ENCODE results near the gene NFATC2.

DNA sequence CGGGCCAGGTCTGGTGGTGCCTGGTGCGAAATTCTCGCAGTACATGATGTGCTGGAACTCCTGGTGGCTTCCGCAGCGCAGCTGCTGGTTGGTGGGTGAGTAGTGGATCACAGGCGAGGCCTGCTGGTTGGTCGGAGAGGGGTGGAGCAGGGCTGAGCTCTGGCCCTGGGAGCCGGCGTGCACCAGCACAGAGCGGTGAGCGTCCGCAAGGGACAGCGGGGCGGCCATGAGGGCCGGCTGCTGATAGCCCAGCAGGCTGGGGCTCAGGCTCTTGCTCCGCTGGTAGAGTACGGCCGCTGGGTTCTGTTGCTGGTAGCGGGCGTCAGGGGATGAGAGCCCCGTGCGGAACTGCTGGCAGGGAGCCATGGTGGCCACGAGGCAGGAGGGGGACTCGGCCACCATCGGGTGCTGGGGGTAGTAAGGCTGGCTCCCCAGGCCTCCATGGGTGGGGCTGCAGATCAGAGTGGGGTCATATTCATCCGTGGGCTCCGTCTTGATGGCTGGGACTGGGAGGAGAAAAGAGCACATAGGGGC is 110.2 kb downstream of the NFATC2 start:
- TF ChIP-seq, protein P1, sequence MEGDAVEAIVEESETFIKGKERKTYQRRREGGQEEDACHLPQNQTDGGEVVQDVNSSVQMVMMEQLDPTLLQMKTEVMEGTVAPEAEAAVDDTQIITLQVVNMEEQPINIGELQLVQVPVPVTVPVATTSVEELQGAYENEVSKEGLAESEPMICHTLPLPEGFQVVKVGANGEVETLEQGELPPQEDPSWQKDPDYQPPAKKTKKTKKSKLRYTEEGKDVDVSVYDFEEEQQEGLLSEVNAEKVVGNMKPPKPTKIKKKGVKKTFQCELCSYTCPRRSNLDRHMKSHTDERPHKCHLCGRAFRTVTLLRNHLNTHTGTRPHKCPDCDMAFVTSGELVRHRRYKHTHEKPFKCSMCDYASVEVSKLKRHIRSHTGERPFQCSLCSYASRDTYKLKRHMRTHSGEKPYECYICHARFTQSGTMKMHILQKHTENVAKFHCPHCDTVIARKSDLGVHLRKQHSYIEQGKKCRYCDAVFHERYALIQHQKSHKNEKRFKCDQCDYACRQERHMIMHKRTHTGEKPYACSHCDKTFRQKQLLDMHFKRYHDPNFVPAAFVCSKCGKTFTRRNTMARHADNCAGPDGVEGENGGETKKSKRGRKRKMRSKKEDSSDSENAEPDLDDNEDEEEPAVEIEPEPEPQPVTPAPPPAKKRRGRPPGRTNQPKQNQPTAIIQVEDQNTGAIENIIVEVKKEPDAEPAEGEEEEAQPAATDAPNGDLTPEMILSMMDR (conservative IDR thresholded peaks at IDR 0.05; ENCODE audit: low read length): no peak
- TF ChIP-seq EZH2phosphoT487 (IDR thresholded peaks at IDR 0.05; ENCODE audit: borderline replicate concordance): no peak
